ENCODE results near the gene ZNF543.

The ZNF543 gene

DNA sequence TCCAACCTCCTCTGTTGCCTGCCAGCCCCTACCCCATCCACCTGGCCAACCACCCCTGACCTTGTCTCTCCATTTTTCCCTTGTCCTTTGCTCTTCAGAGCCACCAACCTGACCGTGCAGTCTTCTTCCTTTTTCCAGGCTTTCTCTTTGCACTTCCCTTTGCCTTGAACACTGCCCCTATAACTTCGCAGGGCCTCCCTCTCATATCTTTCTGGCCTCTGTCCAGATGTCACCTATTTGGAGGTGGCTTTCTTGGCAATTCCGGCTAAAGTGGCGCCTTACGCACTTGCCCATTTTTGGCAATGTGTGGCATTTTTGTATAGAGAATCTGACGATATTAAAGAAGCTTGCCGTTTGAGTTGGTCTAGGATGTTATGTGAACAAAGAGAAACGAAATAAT lies 844 bp downstream of the ZNF543 start:
- TF ChIP-seq, protein P1, sequence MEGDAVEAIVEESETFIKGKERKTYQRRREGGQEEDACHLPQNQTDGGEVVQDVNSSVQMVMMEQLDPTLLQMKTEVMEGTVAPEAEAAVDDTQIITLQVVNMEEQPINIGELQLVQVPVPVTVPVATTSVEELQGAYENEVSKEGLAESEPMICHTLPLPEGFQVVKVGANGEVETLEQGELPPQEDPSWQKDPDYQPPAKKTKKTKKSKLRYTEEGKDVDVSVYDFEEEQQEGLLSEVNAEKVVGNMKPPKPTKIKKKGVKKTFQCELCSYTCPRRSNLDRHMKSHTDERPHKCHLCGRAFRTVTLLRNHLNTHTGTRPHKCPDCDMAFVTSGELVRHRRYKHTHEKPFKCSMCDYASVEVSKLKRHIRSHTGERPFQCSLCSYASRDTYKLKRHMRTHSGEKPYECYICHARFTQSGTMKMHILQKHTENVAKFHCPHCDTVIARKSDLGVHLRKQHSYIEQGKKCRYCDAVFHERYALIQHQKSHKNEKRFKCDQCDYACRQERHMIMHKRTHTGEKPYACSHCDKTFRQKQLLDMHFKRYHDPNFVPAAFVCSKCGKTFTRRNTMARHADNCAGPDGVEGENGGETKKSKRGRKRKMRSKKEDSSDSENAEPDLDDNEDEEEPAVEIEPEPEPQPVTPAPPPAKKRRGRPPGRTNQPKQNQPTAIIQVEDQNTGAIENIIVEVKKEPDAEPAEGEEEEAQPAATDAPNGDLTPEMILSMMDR (IDR thresholded peaks at IDR 0.05; ENCODE audit: low read depth, low read length): no peak
- H3K4me3 ChIP-seq (ENCODE audit: low read depth, low read length): peak overlapping the region; percentile 92

DNA sequence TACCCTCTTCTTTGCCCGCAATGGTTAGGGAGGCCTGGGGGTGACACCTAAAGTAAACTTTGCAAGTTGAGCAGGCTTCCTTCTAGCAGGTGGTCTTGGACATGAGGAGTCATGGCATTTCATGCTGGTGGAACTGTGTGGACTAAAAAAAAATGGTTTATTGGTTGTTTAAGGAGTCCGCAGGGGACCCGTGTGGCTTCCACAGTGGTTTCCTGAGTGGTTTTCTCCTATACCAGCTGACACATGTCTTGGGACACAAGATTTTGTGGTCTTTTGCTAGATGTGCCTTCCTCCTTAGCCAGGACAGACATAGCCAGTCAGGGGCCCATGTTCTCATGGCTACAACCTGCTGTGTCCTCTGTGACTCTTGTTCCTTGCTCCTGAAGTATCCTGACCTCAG lies 1.5 kb downstream of the ZNF543 start:
- TF ChIP-seq, protein P1 (IDR thresholded peaks at IDR 0.05; ENCODE audit: low read depth, low read length): no peak
- H3K4me3 ChIP-seq (ENCODE audit: low read depth, low read length): peak overlapping the region; percentile 92

DNA sequence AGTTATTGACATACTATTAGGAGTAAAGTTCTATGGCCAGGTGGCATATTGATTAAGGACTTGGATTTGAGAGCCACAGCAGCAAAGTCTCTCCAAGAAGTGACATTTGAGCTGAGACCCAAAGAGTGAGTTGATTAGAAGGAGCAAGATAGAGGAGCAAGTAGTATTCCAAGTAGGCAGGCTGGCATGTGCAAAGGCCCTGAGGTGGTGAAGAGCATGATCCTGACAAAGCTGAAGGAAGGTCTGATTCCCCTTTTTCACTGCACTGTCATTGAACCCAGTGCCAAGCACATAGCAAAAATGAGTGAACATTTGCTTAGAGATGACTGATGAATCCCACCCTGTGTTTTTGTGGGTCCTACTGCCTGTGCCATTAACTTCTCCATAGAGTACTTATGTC lies 4.7 kb downstream of the ZNF543 start:
- H3K4me3 ChIP-seq (ENCODE audit: low read depth, low read length): no peak overlapping the region
- TF ChIP-seq, protein P1 (IDR thresholded peaks at IDR 0.05; ENCODE audit: low read depth, low read length): no peak

DNA sequence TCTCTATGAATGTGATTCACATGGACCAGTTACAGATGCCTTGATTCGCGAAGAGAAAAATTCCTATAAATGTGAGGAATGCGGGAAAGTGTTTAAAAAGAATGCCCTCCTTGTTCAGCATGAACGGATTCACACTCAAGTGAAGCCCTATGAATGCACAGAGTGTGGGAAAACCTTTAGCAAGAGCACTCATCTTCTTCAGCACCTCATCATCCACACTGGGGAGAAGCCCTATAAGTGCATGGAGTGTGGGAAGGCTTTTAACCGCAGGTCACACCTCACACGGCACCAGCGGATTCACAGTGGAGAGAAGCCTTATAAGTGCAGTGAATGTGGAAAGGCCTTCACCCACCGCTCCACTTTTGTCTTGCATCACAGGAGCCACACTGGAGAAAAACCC lies 7.7 kb downstream of the ZNF543 start:
- no peak overlapping the region for H3K4me3 ChIP-seq (ENCODE audit: low read depth, low read length)
- TF ChIP-seq, protein P1 (IDR thresholded peaks at IDR 0.05; ENCODE audit: low read depth, low read length): no peak

DNA sequence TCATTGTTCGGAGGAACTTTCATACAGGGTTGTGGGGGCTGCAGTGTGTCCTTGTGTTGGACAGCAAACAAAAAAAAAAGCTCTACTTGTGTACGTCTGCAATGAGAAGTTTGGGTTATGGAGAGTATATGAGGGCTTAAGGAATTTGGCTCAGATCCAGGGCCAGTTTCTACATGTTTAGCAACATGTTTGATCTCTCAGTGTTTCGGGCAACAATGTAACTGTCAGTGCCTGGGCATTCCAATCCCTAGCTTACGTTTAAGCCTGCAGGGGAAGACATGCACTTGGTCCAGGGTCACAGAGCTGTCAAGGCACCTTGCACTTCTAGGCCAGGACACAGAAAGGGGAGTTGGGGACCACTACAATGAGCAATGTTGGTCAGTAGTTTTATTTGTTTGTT lies 13.9 kb downstream of the ZNF543 start:
- TF ChIP-seq, protein P1 (IDR thresholded peaks at IDR 0.05; ENCODE audit: low read depth, low read length): no peak
- H3K4me3 ChIP-seq (ENCODE audit: low read depth, low read length): no peak overlapping the region

DNA sequence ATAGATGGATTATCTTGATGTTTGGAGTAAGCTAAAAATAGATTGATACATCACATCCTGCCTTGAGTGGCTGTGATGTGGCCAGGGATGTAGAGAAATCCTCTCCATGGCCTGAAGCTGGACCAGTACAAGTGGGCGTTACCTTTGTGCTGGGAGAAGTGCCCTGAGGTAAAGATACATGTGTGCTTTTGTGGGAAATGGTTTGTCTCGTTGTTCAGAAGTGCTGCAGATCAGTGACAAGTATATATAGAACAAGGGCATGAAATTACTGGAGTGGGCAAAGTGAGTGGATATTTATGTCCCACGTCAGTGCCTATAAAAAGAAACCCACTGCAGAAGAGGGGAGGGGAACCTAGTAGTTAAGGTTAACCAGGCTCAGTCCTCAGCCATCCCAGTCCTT lies 18.6 kb downstream of the ZNF543 start:
- TF ChIP-seq, protein P1 (IDR thresholded peaks at IDR 0.05; ENCODE audit: low read depth, low read length): no peak
- H3K4me3 ChIP-seq (ENCODE audit: low read depth, low read length): no peak overlapping the region

DNA sequence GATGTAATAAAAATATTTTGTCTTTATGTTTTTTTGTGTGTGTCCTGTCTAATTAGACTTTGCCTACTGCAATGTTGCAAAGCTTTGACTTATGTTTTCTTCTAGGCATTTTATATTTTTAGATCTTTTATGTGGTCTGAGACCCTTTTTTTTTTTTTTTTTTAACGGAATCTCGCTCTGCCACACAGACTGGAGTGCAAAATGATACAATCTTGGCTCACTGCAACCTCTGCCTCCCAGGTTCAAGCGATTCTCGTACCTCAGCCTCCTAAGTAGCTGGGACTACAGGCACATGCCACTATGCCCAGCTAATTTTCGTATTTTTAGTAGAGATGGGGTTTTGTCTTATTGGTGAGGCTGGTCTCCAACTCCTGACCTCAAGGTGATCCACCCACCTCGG lies 22.3 kb downstream of the ZNF543 start:
- TF ChIP-seq, protein P1 (IDR thresholded peaks at IDR 0.05; ENCODE audit: low read depth, low read length): no peak
- no peak overlapping the region for H3K4me3 ChIP-seq (ENCODE audit: low read depth, low read length)
